Measurements from ENCODE around the gene SMIM44. TPM values are rescaled to one million over a fixed set of nuclear protein-coding genes. Genes with fewer than 3 reads are reported as not detected.
"Not testable (repeated sequence)": the region's sequence is repeated elsewhere in the genome, so short reads cannot be mapped to it uniquely, and the experiment has no call there.

SMIM44 gene
- not detected for total RNA-seq
- long read RNA-seq: 0 reads

DNA sequence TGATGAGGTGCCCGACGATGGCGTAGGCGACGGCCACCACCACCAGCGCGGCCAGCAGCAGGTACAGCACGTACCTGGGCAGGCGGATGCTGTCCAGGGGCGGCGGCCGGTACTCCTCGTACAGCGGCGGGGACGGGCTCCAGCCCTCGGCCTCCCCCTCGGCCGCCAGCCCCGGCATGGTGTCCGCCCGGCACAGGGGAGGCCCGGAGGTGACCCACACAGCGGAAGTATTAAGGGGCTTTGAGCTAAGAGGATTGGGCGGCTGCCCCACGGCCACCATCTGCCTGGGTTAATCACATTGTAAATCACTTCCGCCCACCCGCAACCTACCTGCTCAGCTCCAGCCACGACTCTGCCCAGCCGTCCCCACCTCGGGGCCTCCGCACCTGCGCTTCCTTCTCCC lies at the start of gene SMIM44:
TSS of gene SMIM44 (minus strand) at position 216 of the 403 bp plus-strand sequence. CDS start at position 178, 38 bp downstream.
- no peaks in the 10 kb centered on the region for H3K4me1 ChIP-seq
- ATAC-seq: no peak
- peaks cover 44% of the 10 kb centered on the region for H3K27me3 ChIP-seq (ENCODE audit: low read depth)
- no peak within 1 kb of the TSS for H3K27ac ChIP-seq
- TF ChIP-seq, protein P1, sequence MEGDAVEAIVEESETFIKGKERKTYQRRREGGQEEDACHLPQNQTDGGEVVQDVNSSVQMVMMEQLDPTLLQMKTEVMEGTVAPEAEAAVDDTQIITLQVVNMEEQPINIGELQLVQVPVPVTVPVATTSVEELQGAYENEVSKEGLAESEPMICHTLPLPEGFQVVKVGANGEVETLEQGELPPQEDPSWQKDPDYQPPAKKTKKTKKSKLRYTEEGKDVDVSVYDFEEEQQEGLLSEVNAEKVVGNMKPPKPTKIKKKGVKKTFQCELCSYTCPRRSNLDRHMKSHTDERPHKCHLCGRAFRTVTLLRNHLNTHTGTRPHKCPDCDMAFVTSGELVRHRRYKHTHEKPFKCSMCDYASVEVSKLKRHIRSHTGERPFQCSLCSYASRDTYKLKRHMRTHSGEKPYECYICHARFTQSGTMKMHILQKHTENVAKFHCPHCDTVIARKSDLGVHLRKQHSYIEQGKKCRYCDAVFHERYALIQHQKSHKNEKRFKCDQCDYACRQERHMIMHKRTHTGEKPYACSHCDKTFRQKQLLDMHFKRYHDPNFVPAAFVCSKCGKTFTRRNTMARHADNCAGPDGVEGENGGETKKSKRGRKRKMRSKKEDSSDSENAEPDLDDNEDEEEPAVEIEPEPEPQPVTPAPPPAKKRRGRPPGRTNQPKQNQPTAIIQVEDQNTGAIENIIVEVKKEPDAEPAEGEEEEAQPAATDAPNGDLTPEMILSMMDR (IDR thresholded peaks at IDR 0.05): no peak
- intact Hi-C loops (cut with DNase I): no loop called here
- H3K9me3 ChIP-seq: no peaks in the 10 kb centered on the region
- DNase-seq: no peak
- no peaks in the 10 kb centered on the region for H3K36me3 ChIP-seq
- no peak within 1 kb of the TSS for H3K4me3 ChIP-seq

DNA sequence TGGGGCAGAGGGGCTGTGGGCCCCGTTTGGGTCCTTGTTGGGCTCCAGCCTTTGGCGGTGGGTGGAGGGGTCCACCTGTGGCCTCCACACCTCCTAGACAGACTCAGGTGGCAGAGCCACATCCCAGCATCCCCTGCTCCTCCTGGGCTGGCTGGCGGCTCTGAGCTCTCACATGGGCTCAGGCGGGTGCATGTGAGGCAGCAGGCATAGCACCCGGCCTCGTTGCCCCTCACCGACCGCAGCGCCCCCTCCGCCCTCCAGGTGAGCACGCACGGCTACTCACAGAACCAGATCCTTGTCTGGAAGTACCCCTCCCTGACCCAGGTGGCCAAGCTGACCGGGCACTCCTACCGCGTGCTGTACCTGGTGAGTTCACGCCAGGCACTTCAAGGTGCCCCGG lies 49.8 kb upstream of the SMIM44 start:
- ATAC-seq: no peak
- H3K4me1 ChIP-seq: no peaks in the 10 kb centered on the region
- intact Hi-C loops (cut with DNase I): no loop called here
- no peaks in the 10 kb centered on the region for H3K27me3 ChIP-seq (ENCODE audit: low read depth)
- TF ChIP-seq, protein P1 (IDR thresholded peaks at IDR 0.05): no peak
- no peak overlapping the region for H3K27ac ChIP-seq
- peaks cover 62% of the 10 kb centered on the region for H3K36me3 ChIP-seq
- H3K4me3 ChIP-seq: no peak overlapping the region
- H3K9me3 ChIP-seq: no peaks in the 10 kb centered on the region
- no peak for DNase-seq

DNA sequence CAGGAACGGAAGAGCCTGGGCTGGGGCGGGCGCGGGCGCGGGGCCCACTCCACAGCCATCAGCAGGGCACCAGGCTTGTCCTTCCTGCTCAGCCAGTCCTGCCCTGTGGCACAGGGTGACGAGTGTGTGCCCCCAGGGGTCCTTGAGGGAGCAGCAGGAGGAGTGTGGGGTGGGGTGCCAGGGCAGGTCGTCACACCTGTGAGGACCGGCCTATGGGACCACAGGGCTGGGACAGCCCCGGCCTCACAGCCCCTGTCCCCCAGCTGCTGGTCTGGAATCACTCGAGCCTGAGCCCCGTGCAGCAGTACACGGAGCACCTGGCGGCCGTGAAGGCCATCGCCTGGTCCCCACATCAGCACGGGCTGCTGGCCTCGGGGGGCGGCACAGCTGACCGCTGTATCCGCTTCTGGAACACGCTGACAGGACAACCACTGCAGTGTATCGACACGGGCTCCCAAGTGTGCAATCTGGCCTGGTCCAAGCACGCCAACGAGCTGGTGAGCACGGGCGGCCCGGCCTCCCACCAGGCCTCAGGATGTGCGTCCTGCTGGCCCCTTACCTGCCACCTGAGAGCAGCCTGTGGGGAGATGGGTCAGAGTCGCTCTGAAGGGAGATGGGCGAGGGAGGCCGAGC lies 49.0 kb upstream of the SMIM44 start:
- H3K36me3 ChIP-seq: peaks cover 70% of the 10 kb centered on the region
- ATAC-seq: peak in 1 of 2 donors; percentile 3
- TF ChIP-seq, protein P1 (IDR thresholded peaks at IDR 0.05): no peak
- H3K4me3 ChIP-seq: no peak overlapping the region
- no peaks in the 10 kb centered on the region for H3K27me3 ChIP-seq (ENCODE audit: low read depth)
- intact Hi-C loops (cut with DNase I): no loop called here
- H3K9me3 ChIP-seq: no peaks in the 10 kb centered on the region
- H3K27ac ChIP-seq: no peak overlapping the region
- no peaks in the 10 kb centered on the region for H3K4me1 ChIP-seq
- no peak for DNase-seq

DNA sequence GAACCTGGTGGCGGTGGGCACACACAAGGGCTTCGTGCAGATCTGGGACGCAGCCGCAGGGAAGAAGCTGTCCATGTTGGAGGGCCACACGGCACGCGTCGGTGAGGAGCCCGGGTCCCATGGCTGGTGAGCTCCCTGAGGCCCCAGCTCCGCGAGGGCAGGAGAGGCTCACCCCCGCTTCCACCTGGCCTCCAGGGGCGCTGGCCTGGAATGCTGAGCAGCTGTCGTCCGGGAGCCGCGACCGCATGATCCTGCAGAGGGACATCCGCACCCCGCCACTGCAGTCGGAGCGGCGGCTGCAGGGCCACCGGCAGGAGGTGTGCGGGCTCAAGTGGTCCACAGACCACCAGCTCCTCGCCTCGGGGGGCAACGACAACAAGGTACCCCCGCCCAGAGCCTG lies 48.5 kb upstream of the SMIM44 start:
- no peaks in the 10 kb centered on the region for H3K4me1 ChIP-seq
- H3K4me3 ChIP-seq: no peak overlapping the region
- TF ChIP-seq, protein P1 (IDR thresholded peaks at IDR 0.05): no peak
- intact Hi-C loops (cut with DNase I): no loop called here
- no peak for DNase-seq
- peaks cover 75% of the 10 kb centered on the region for H3K36me3 ChIP-seq
- no peaks in the 10 kb centered on the region for H3K27me3 ChIP-seq (ENCODE audit: low read depth)
- H3K9me3 ChIP-seq: no peaks in the 10 kb centered on the region
- no peak for ATAC-seq
- no peak overlapping the region for H3K27ac ChIP-seq

DNA sequence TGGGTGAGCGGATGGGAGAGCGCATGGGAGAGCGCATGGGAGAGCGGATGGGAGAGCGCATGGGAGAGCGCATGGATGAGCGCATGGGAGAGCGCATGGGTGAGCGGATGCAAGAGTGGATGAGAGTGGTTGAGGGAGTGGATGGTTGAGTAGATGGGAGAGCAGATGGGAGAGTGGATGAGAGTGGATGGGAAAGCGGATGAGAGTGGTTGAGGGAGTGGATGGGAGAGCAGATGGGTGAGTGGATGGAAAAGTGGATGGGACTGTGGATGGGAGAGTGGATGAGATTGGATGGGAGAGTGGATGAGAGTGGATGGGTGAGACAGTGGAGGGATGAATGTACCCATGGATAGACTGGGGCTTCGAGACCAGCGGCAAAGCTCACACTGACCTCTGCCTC lies 47.1 kb upstream of the SMIM44 start:
- ATAC-seq (no peak), DNase-seq (no peak)
- H3K27ac ChIP-seq: no peak overlapping the region
- intact Hi-C loops (cut with DNase I): no loop called here
- TF ChIP-seq, protein P1 (IDR thresholded peaks at IDR 0.05): no peak
- no peaks in the 10 kb centered on the region for H3K4me1 ChIP-seq
- H3K27me3 ChIP-seq (ENCODE audit: low read depth): no peaks in the 10 kb centered on the region
- H3K4me3 ChIP-seq: no peak overlapping the region
- H3K9me3 ChIP-seq: no peaks in the 10 kb centered on the region
- H3K36me3 ChIP-seq: peaks cover 77% of the 10 kb centered on the region

DNA sequence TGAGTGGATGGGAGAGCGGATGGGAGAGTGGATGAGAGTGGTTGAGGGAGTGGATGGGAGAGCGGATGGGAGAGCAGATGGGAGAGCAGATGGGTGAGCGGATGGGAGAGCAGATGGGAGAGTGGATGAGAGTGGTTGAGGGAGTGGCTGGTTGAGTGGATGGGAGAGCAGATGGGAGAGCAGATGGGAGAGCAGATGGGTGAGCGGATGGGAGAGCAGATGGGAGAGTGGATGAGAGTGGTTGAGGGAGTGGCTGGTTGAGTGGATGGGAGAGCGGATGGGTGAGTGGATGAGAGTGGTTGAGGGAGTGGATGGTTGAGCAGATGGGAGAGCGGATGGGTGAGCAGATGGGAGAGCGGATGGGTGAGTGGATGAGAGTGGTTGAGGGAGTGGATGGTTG lies 46.1 kb upstream of the SMIM44 start:
- intact Hi-C loops (cut with DNase I); H3K9me3 ChIP-seq; ATAC-seq; H3K4me3 ChIP-seq; H3K27me3 ChIP-seq (ENCODE audit: low read depth); DNase-seq; H3K4me1 ChIP-seq; H3K27ac ChIP-seq: not testable (repeated sequence)
- peaks cover 76% of the 10 kb centered on the region for H3K36me3 ChIP-seq
